Ascending aorta (tissue), 2 donors: ENCODE data around the gene TAB2. TPM values are rescaled to one million over a fixed set of nuclear protein-coding genes. Genes with fewer than 3 reads are reported as not detected.

Source experiments
- DNase-seq, 2 donors: peaks; one replicate each; pipeline ENCODE4 v3.0.0-alpha.2; 2019; ENCODE audit warnings: low spot score in 2 of 2
- H3K27ac ChIP-seq, 2 donors: fragments of 200-600 bp; sonication (generic); one replicate each; pipeline ENCODE4 v1.5.1; 2016 to 2017; ENCODE audit warnings: mild to moderate bottlenecking in 1 of 2
- H3K27me3 ChIP-seq: fragments of 200-600 bp; sonication (generic); one replicate; pipeline ENCODE4 v1.5.1; 2017
- H3K36me3 ChIP-seq, 2 donors: fragments of 200-600 bp; sonication (generic); one replicate each; pipeline ENCODE4 v1.5.1; 2016
- H3K4me1 ChIP-seq, 2 donors: fragments of 200-600 bp; sonication (generic); one replicate each; pipeline ENCODE4 v1.5.1; 2016 to 2017; ENCODE audit warnings: mild to moderate bottlenecking in 1 of 2
- H3K4me3 ChIP-seq, 2 donors: fragments of 200-600 bp; sonication (generic); one replicate each; pipeline ENCODE4 v1.5.1; 2016 to 2017; ENCODE audit warnings: mild to moderate bottlenecking in 1 of 2
- H3K9me3 ChIP-seq, 2 donors: fragments of 200-600 bp; sonication (generic); one replicate each; pipeline ENCODE4 v1.5.1; 2016
- intact Hi-C: fragments of 100-400 bp; cut with DNase I; formaldehyde crosslinking; loops from one replicate; pipeline ENCODE4 v1.15.1; 2023
- total RNA-seq: library from RNA; depleted of rRNA; stranded (reverse); fragments of >200 nt; gene quantifications from one replicate; pipeline ENCODE4 v1.1.0, GENCODE V29; 2016
- TF ChIP-seq, protein P1 (sequence below), 3 experiments: fragments of 200-600 bp in 2 of 3; fragments of 450-650 bp in 1 of 3; sonication (generic) in 2 of 3; IDR thresholded peaks; one replicate each; pipeline ENCODE4 v1.5.1; 2016 to 2019; ENCODE audit warnings: antibody characterized with exemption in 3 of 3, mild to moderate bottlenecking in 1 of 3, moderate library complexity in 1 of 3

The TAB2 gene
- total RNA-seq, 1 donor from 2014 or later = 55.2 TPM

DNA sequence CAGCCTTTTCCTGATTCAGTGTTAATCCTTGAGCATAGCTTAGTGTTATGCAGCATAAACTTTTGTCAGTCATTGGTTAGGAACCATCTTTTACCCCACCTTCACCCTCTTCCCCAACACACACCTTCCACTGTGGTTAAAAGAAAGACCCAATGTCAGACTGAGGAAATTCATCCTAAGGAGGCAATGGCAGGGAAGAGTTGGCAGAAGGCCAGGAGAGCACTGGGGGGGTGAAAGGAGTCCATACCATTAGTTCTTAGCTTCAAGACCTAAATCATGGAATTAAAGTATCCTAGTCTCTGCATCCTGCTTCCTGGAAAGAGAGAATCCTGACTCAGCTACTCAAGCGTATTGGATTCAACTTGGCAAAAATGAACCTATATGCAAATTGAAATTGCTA lies 16.9 kb upstream of the TAB2 start:
- Histone ChIP-seq H3K4me1 (no peaks in the 10 kb centered on the region), H3K9me3 (no peaks in the 10 kb centered on the region), H3K27me3 (no peaks in the 10 kb centered on the region), H3K27ac (no peak overlapping the region), H3K4me3 (no peak overlapping the region), H3K36me3 (no peaks in the 10 kb centered on the region)
- DNase-seq = no peak
- intact Hi-C loops = no loop called here
- TF ChIP-seq, protein P1, sequence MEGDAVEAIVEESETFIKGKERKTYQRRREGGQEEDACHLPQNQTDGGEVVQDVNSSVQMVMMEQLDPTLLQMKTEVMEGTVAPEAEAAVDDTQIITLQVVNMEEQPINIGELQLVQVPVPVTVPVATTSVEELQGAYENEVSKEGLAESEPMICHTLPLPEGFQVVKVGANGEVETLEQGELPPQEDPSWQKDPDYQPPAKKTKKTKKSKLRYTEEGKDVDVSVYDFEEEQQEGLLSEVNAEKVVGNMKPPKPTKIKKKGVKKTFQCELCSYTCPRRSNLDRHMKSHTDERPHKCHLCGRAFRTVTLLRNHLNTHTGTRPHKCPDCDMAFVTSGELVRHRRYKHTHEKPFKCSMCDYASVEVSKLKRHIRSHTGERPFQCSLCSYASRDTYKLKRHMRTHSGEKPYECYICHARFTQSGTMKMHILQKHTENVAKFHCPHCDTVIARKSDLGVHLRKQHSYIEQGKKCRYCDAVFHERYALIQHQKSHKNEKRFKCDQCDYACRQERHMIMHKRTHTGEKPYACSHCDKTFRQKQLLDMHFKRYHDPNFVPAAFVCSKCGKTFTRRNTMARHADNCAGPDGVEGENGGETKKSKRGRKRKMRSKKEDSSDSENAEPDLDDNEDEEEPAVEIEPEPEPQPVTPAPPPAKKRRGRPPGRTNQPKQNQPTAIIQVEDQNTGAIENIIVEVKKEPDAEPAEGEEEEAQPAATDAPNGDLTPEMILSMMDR (IDR thresholded peaks at IDR 0.05) = no peak

DNA sequence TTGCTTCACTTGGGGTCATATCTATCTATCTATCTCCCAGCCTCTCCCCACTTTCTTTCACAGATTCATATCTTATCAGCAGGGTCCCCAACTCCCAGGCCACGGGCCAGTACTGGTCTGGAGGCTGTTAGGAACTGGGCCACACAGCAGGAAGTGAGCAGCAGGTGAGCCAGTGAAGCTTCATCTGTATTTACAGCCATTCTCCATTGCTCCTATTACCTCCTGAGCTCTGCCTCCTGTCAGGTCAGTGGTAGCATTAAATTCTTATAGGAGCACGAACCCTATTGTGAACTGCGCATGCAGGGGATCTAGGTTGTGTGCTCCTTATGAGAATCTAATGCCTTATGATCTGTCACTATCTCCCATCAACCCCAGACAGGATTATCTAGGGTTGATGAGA lies 14.8 kb upstream of the TAB2 start:
- H3K36me3 ChIP-seq = no peaks in the 10 kb centered on the region
- H3K27me3 ChIP-seq = no peaks in the 10 kb centered on the region
- no peak overlapping the region for H3K4me3 ChIP-seq
- TF ChIP-seq, protein P1 (IDR thresholded peaks at IDR 0.05) = no peak
- intact Hi-C loops = no loop called here
- DNase-seq = no peak
- no peaks in the 10 kb centered on the region for H3K4me1 ChIP-seq
- no peaks in the 10 kb centered on the region for H3K9me3 ChIP-seq
- H3K27ac ChIP-seq = no peak overlapping the region

DNA sequence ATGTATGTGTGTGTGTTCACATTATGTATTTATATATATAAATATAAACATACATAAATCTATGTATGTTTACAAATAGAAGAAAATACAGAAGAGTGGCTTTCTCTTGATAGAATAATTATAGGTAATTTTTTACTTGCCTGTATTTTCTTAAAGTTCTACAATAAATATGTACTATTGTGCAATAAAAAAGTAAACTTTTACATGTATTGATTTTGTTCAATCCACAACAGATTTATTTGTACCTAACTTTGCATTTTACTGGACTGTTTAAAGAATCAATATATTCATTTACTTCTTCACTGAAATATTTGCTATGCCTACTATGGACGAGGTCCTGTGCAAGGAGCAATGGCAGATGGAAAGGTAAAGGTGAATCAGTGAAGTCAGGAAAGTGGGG lies 14.0 kb upstream of the TAB2 start:
- no peak for DNase-seq
- no peaks in the 10 kb centered on the region for H3K9me3 ChIP-seq
- no peak overlapping the region for H3K27ac ChIP-seq
- no peaks in the 10 kb centered on the region for H3K4me1 ChIP-seq
- TF ChIP-seq, protein P1 (IDR thresholded peaks at IDR 0.05) = no peak
- H3K36me3 ChIP-seq = no peaks in the 10 kb centered on the region
- intact Hi-C loops = no loop called here
- no peaks in the 10 kb centered on the region for H3K27me3 ChIP-seq
- H3K4me3 ChIP-seq = no peak overlapping the region

DNA sequence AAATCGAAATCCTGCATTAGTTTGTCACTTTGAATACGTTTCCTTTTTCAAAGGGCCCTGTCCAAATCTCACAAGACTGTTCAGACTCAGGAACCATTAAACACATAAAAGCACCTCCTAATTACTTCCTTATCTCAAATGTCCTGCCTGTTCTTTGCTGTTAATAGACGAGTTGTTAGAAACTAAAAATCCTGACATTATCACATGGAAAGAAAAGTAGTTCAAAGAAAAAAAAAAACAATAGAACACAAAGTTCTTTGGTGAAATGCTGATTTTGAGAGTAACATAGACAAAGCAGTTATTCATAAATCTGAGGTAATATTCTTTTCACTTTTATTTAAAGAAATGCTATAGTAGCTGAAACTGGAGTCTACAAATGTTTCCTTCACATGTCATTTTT lies 12.1 kb upstream of the TAB2 start:
- H3K4me3 ChIP-seq = no peak overlapping the region
- no peaks in the 10 kb centered on the region for H3K27me3 ChIP-seq
- intact Hi-C loops = no loop called here
- no peaks in the 10 kb centered on the region for H3K4me1 ChIP-seq
- no peak for DNase-seq
- H3K36me3 ChIP-seq = no peaks in the 10 kb centered on the region
- no peaks in the 10 kb centered on the region for H3K9me3 ChIP-seq
- no peak overlapping the region for H3K27ac ChIP-seq
- TF ChIP-seq, protein P1 (IDR thresholded peaks at IDR 0.05) = no peak

DNA sequence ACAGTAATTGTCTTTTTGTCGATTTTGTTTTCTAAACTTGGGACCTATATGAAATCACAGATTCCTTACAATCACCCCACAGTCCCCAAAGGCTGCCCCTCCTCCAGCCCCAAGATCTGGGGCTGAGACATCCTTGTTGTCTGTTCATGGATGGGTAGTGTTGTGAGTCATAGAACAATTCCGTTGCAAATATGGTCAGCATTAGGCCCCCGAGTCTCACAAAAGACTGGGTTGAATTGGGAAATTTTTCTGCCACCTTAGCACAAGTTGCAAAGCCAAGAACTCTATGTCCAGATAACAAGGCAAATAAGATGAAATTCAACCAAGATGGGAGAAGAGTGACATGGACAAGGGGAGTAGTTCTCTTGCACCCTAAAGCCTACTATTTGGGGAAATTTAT lies 10.5 kb upstream of the TAB2 start:
- DNase-seq = no peak
- no peaks in the 10 kb centered on the region for H3K9me3 ChIP-seq
- intact Hi-C loops = no loop called here
- H3K27me3 ChIP-seq = no peaks in the 10 kb centered on the region
- H3K4me1 ChIP-seq = no peaks in the 10 kb centered on the region
- no peaks in the 10 kb centered on the region for H3K36me3 ChIP-seq
- TF ChIP-seq, protein P1 (IDR thresholded peaks at IDR 0.05) = no peak
- H3K4me3 ChIP-seq = no peak overlapping the region
- H3K27ac ChIP-seq = no peak overlapping the region

DNA sequence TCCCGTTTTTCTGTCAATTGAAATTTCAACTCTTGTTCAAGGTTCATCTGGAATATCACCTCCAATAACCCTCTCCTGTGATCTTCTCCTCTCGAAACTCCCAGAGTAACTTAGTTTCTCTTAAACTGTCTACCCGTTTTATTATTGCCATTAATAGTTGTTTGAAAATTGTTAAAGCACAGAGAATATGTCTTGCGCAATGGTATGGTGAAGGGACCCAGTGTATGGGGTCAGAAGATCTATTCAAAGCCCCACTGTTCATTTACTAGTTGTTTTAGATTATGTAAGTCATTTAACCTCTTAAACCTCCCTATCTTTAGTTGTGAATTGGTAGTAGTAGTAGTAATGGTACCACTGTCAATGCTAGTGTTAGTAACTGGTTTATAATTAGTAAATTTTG lies 6.2 kb upstream of the TAB2 start:
- no peak for DNase-seq
- no peaks in the 10 kb centered on the region for H3K4me1 ChIP-seq
- intact Hi-C loops = loop anchor here (10.0 kb wide), 2 partner anchors 234 to 566 kb away; partner anchors contain the start of genes PPIL4 and UST
- H3K27me3 ChIP-seq = no peaks in the 10 kb centered on the region
- TF ChIP-seq, protein P1 (IDR thresholded peaks at IDR 0.05) = no peak
- no peaks in the 10 kb centered on the region for H3K9me3 ChIP-seq
- no peak overlapping the region for H3K4me3 ChIP-seq
- H3K36me3 ChIP-seq = no peaks in the 10 kb centered on the region
- no peak overlapping the region for H3K27ac ChIP-seq
